Stomach (tissue), 4 donors: ENCODE results near the gene VPS18.

ENCODE experiments used
- CTCF ChIP-seq, 7 experiments: fragments of 450-650 bp in 4 of 7; fragments of 200-600 bp in 3 of 7; sonication (generic) in 3 of 7; IDR thresholded peaks; one replicate each; pipeline ENCODE4 v1.5.1; 2016 to 2019; ENCODE audit warnings: antibody characterized with exemption in 7 of 7, control low read depth in 2 of 7, mild to moderate bottlenecking in 1 of 7
- EP300 ChIP-seq: sonication (generic); formaldehyde crosslinking; IDR thresholded peaks from one replicate; pipeline ENCODE4 v1.6.1; 2017; ENCODE audit warnings: antibody characterized with exemption
- POLR2A ChIP-seq, 4 donors: fragments of 450-650 bp; IDR thresholded peaks; one replicate each; pipeline ENCODE4 v1.6.1; 2016; ENCODE audit warnings: antibody characterized with exemption in 4 of 4, control low read depth in 2 of 4, mild to moderate bottlenecking in 1 of 4, moderate library complexity in 1 of 4
- POLR2AphosphoS5 ChIP-seq, 3 donors: sonication (generic); formaldehyde crosslinking; IDR thresholded peaks; one replicate each; pipeline ENCODE4 v1.6.1; 2016; ENCODE audit warnings: antibody characterized with exemption in 3 of 3

- TF ChIP-seq POLR2AphosphoS5 (IDR thresholded peaks at IDR 0.05) (no peak), CTCF (IDR thresholded peaks at IDR 0.05) (no peak), POLR2A (IDR thresholded peaks at IDR 0.05) (no peak), EP300 (no peak)
These were observed 33.9 kb downstream of the VPS18 start for GRCh38 chr15:40927873-40928806.
